Measurements from ENCODE around the gene KCNK10. TPM values are rescaled to one million over a fixed set of nuclear protein-coding genes. Genes with fewer than 3 reads are reported as not detected.

Gene KCNK10
- total RNA-seq, 1 donor from 2014 or later: 0.09 TPM

DNA sequence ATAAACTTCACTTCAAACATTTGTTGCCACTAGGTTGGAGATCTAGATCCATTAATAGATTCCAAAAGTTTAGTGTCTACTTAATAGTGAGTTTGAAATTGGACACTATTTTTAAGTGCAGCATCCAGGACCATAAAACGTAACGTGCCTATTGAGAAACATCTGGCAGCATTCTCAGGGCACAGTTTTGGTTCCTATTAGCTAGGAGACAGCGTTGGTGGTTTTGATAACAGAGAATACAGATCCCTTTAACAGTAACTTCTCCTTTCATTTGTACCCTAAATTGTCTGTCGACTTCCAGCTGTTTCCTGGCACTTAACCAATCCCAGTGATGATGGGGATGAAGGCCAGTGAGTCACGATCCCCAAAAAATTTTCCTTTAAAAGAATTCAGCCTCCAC is 25.8 kb downstream of the KCNK10 start:
- ATAC-seq (peak; percentile 48), DNase-seq (no peak)
- intact Hi-C loops (cut with DNase I): no loop called here
- Histone ChIP-seq H3K4me1 (no peaks in the 10 kb centered on the region), H3K27ac (no peak overlapping the region), H3K9me3 (no peaks in the 10 kb centered on the region), H3K27me3 (no peaks in the 10 kb centered on the region), H3K36me3 (no peaks in the 10 kb centered on the region), H3K4me3 (no peak overlapping the region)
- TF ChIP-seq, protein P1, sequence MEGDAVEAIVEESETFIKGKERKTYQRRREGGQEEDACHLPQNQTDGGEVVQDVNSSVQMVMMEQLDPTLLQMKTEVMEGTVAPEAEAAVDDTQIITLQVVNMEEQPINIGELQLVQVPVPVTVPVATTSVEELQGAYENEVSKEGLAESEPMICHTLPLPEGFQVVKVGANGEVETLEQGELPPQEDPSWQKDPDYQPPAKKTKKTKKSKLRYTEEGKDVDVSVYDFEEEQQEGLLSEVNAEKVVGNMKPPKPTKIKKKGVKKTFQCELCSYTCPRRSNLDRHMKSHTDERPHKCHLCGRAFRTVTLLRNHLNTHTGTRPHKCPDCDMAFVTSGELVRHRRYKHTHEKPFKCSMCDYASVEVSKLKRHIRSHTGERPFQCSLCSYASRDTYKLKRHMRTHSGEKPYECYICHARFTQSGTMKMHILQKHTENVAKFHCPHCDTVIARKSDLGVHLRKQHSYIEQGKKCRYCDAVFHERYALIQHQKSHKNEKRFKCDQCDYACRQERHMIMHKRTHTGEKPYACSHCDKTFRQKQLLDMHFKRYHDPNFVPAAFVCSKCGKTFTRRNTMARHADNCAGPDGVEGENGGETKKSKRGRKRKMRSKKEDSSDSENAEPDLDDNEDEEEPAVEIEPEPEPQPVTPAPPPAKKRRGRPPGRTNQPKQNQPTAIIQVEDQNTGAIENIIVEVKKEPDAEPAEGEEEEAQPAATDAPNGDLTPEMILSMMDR (IDR thresholded peaks at IDR 0.05): no peak

DNA sequence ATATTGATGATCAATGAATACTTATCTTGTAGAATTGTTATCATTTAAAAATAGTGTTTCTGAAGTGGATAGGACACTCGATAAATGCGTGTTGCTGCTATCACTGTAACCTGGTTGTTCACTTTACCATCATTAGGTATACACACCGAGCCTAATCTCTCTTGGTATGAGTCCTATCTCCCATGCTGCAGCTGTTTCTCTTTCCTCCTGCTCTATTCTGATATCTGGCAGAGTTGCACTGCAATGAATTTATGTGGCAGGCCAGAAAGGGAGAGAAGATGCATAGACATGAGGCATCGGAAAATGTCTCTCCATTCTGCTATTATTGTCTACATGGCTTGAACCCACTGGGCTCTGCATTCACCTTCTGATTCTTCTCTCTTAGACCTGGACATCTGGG is 26.7 kb downstream of the KCNK10 start:
- H3K9me3 ChIP-seq: no peaks in the 10 kb centered on the region
- no peaks in the 10 kb centered on the region for H3K4me1 ChIP-seq
- H3K4me3 ChIP-seq: no peak overlapping the region
- no peaks in the 10 kb centered on the region for H3K27me3 ChIP-seq
- TF ChIP-seq, protein P1 (IDR thresholded peaks at IDR 0.05): no peak
- H3K36me3 ChIP-seq: no peaks in the 10 kb centered on the region
- no peak for ATAC-seq
- H3K27ac ChIP-seq: no peak overlapping the region
- intact Hi-C loops (cut with DNase I): no loop called here
- DNase-seq: no peak

DNA sequence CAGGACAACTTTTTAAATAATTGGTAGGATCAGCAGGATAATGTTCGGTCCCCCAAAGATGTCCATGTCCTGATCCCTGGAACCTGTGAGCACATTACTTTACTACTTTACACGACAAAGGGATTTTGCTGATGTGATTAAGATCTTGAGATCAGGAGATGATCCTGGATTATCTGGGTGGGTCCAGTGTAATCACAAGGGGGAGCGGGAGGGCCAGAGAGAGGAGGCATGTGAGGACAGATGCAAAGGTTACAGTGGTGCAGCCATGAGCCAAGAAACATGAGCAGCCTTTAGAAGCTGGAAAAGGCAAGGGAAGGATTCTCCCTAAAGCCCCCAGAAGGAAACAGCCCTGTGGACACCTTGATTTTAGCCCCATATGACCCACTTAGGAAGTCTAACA is 33.1 kb downstream of the KCNK10 start:
- Histone ChIP-seq H3K36me3 (no peaks in the 10 kb centered on the region), H3K4me3 (no peak overlapping the region), H3K27ac (no peak overlapping the region), H3K9me3 (no peaks in the 10 kb centered on the region), H3K27me3 (no peaks in the 10 kb centered on the region), H3K4me1 (no peaks in the 10 kb centered on the region)
- intact Hi-C loops (cut with DNase I): no loop called here
- TF ChIP-seq, protein P1 (IDR thresholded peaks at IDR 0.05): no peak
- DNase-seq (no peak), ATAC-seq (no peak)

DNA sequence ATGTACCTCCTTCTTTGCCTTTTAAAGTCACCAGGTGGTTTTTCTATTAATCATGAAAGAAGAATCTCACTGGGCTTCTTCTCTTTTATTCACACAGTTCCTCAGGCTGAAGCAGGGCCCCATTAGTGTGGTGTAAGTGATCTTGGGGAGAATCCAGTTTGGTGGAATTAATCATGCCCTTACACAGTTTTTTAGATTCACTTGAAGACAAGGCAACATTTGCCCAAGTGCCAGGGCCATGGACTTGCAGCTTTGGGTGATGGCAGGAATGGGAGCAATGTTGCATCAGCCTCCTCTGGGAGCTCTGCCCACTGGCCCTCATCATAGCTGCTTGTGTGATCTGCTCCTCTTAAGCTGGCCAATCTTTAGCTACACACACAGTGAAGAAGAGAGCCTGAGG is 33.8 kb downstream of the KCNK10 start:
- DNase-seq (no peak), ATAC-seq (no peak)
- H3K27me3 ChIP-seq: no peaks in the 10 kb centered on the region
- H3K4me1 ChIP-seq: no peaks in the 10 kb centered on the region
- H3K4me3 ChIP-seq: no peak overlapping the region
- TF ChIP-seq, protein P1 (IDR thresholded peaks at IDR 0.05): no peak
- intact Hi-C loops (cut with DNase I): no loop called here
- no peak overlapping the region for H3K27ac ChIP-seq
- no peaks in the 10 kb centered on the region for H3K36me3 ChIP-seq
- no peaks in the 10 kb centered on the region for H3K9me3 ChIP-seq

DNA sequence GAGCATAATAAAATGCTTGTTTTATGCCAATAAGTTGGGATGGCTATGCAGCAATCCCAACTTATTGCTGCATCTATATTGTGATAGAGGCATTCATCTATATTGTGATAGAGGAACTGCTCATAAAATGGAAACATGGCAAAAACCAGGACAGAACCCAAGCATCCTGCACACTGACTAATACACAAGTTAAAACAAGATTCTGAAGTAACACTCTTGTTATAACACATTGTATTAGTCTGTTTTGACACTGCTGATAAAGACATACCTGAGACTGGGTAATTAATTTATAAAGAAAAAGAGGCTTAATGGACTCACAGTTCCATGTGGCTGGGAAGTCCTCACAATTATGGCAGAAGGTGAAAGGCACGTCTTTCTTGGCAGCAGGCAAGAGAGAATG is 36.8 kb downstream of the KCNK10 start:
- Histone ChIP-seq H3K36me3 (no peaks in the 10 kb centered on the region), H3K27ac (no peak overlapping the region), H3K4me1 (no peaks in the 10 kb centered on the region), H3K9me3 (no peaks in the 10 kb centered on the region), H3K4me3 (no peak overlapping the region), H3K27me3 (no peaks in the 10 kb centered on the region)
- TF ChIP-seq, protein P1 (IDR thresholded peaks at IDR 0.05): no peak
- ATAC-seq (no peak), DNase-seq (no peak)
- intact Hi-C loops (cut with DNase I): no loop called here

DNA sequence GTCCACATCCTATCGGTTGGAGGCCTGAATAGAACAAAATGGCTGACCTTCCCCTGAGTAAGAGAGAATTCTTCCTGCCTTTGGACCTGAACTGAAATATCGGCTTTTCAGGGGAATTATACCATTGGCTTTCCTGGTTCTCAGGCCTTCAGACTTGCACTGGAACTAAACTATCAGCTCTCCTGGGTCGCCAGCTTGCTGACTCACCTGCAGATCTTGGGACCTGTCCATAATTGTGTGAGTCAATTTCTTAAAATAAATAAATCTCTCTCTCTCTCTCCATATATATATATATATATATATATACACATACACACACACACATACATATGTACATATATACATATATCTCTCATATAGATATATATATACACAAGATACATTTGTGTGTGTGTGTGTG is 41.6 kb downstream of the KCNK10 start:
- H3K27me3 ChIP-seq: no peaks in the 10 kb centered on the region
- H3K4me1 ChIP-seq: no peaks in the 10 kb centered on the region
- TF ChIP-seq, protein P1 (IDR thresholded peaks at IDR 0.05): no peak
- no peaks in the 10 kb centered on the region for H3K36me3 ChIP-seq
- intact Hi-C loops (cut with DNase I): no loop called here
- no peaks in the 10 kb centered on the region for H3K9me3 ChIP-seq
- DNase-seq (no peak), ATAC-seq (no peak)
- no peak overlapping the region for H3K4me3 ChIP-seq
- H3K27ac ChIP-seq: no peak overlapping the region

Measured in upper lobe of right lung (tissue), 1 donor.